Measurements from ENCODE around the gene GEMIN4.
"Not testable (repeated sequence)": the region's sequence is repeated elsewhere in the genome, so short reads cannot be mapped to it uniquely, and the experiment has no call there.

Gene GEMIN4

GRCh38 chr17:752002-752619 lies at the start of gene GEMIN4:
TSS of gene GEMIN4 (minus strand) at chr17:752264. CDS start at chr17:752142, 122 bp downstream.
- peak; percentile 99 for DNase-seq

GRCh38 chr17:801660-802059 lies 49.6 kb upstream of the GEMIN4 start:
- no peak for DNase-seq

- DNase-seq: no peak
Observed at GRCh38 chr17:800446-801242, 48.6 kb upstream of the GEMIN4 start.

- no peak for DNase-seq
Observed at GRCh38 chr17:799261-799660, 47.2 kb upstream of the GEMIN4 start.

DNA sequence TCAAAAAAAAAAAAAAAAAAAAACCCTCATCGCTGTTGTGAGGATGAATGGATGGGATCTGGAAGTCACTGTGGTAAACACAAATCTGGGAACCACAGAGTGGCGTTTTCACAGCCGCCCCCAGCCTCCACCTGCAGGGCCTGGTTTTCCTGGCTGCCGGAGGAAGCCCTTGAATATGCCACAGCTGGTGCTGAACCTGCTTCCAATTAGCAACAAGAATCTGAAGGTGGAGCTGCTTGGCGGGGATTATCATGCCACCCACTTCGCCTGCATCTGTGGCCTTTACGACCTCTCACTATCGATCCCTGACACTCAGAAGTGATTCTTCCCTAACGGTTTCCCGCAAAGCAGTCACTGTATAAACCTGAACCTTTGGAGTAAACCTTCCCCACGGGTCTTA lies 46.2 kb upstream of the GEMIN4 start:
- no peak for DNase-seq

DNA sequence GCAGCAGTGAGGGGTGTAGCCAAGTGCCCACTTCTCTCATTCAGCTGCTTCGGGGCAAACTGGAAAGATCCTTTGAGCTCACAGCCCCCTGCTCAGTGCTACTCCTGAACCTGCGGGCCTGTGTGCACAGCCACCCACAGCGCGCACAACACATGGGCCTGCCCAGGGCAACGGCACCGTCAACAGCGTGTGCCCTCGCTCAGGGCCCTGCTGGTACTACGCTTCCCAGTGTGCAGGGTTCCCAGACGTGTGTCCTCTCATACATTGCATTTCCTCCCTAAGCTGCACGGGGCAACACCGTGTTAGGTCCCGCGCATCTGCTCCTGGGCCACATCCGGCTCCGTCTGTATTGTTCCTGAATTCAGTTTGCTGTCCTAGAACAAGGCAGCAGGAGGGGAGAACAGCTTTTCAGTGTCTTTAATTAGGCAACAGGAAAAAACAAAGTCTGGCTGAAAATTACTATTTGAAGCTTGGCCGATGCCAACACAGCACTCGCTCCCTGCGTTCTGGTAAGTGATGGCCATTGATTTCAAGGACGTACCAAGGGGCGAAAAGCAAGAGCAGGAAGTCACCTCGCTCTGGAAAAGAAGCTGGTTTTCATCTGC lies 45.3 kb upstream of the GEMIN4 start:
- no peak for DNase-seq

- DNase-seq: no peak
Observed at GRCh38 chr17:796609-797008, 44.5 kb upstream of the GEMIN4 start.

GRCh38 chr17:795721-796120 lies 43.7 kb upstream of the GEMIN4 start:
- no peak for DNase-seq

- DNase-seq: no peak
Observed at GRCh38 chr17:795276-795675, 43.2 kb upstream of the GEMIN4 start.

GRCh38 chr17:794876-795275 lies 42.8 kb upstream of the GEMIN4 start:
- DNase-seq: peak; percentile 71

DNA sequence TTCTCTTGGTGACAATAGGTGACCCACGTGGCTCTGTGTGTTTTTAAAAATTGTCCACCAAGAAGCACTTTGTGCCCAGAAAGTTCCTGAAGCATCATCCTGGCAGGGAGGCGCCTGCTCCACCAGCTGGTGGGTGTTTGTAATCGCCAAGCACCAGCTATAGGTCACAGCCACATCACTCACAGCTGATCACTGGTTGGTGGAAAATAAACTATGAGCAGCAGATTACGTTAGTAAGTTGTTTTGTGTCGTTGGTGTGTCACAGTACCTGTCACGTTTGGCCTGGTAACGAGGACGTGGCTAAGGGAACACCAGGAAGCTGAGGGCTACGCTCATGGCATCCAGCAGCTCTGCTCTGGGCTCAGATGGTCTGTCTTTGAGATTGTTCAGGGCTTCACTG lies 40.2 kb upstream of the GEMIN4 start:
- no peak for DNase-seq

- no peak for DNase-seq
Observed at GRCh38 chr17:791829-792228, 39.8 kb upstream of the GEMIN4 start.

DNA sequence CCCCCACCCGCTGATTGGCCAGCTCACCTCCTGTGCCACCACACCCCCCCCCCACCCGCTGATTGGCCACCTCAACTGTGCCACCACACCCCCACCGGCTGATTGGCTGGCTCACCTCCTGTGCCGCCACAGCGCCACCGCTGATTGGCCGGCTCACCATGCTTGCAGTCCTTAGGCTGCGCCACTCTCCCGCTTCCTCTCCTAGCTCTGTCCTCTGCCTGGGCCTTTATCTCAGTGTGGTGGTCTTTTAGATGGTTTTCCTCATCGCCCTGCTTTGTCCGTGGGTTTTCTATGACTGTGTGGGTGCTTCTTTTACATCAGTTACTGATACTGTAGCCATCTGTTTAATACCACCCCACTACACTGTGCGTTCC lies 38.8 kb upstream of the GEMIN4 start:
- DNase-seq: not testable (repeated sequence)

DNA sequence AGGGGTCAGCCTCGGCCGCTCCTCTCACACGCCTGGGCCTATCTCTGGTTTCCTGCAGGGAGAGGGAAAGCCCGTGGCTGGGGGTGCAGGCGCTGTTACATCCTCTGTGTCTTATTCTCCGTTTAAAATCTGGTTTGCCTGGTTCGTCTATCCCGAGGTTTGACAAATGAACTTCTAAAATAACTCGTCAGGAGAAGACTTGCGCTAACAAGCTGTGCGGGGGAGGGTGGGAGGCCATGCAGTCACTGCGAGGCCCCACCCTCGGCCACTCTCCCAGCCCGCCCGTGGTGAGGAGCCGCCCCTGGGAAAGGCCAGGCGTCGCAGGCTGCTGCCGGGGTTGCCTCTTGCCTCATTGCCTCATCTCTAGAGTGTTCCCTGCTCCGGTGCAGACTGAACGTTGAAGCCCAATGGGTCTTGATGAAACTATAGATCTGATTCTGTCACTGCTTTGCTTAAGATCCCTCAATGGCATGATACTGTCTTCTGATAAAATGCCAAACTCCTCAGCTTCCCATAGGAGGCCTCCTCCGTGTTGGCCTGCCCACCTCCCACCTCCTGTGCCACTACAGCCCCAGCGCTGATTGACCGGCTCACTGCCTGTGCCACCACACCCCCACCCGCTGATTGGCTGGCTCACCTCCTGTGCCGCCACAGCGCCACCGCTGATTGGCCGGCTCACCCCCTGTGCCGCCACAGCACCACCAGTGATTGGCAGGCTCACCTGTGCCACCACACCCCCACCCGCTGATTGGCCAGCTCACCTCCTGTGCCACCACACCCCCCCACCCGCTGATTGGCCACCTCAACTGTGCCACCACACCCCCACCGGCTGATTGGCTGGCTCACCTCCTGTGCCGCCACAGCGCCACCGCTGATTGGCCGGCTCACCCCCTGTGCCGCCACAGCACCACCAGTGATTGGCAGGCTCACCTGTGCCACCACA lies 38.1 kb upstream of the GEMIN4 start:
- not testable (repeated sequence) for DNase-seq

GRCh38 chr17:789160-789840 lies 37.2 kb upstream of the GEMIN4 start:
- DNase-seq: no peak

GRCh38 chr17:788551-788950 lies 36.5 kb upstream of the GEMIN4 start:
- no peak for DNase-seq

- DNase-seq: no peak
Observed at GRCh38 chr17:787641-788221, 35.7 kb upstream of the GEMIN4 start.

DNA sequence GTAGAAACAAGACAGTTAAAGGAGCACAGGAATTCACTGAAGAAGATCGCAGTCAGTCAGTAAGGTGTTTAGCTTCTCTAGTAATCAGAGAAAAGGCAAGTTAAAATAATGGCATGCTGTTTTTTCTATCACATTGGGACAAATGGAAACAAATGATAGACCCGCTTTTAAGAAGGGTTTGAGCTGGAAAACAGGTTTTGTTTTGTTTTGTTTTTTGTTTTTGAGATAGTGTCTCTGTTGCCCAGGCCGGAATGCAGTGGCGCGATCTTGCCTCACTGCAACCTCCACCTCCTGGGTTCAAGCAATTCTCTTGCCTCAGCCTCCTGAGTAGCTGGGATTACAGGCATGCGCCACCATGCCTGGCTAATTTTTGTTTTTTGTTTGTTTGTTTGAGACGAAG lies 33.8 kb upstream of the GEMIN4 start:
- DNase-seq: not testable (repeated sequence)

GRCh38 chr17:784143-784542 lies 32.1 kb upstream of the GEMIN4 start:
- no peak for DNase-seq

- peak; percentile 98 for DNase-seq
Observed at GRCh38 chr17:781805-782731, 30.0 kb upstream of the GEMIN4 start, which contains the start of the genes GLOD4 and MRM3. TSS of gene GLOD4 (minus strand) at chr17:782280. CDS start at chr17:782255, 25 bp downstream. TSS of gene MRM3 (plus strand) at chr17:782353. CDS start at chr17:782379, 26 bp downstream.

GRCh38 chr17:778096-778495 lies 26.0 kb upstream of the GEMIN4 start:
- DNase-seq: no peak
